GM19452 (cell line): ENCODE data around the gene EPHA3.

ENCODE experiments used
- ATAC-seq: cut with Tn5 transposase; IDR thresholded peaks from one replicate; pipeline ENCODE4 v1.9.1; 2021; ENCODE audit not compliant: unreplicated experiment

EPHA3 gene

DNA sequence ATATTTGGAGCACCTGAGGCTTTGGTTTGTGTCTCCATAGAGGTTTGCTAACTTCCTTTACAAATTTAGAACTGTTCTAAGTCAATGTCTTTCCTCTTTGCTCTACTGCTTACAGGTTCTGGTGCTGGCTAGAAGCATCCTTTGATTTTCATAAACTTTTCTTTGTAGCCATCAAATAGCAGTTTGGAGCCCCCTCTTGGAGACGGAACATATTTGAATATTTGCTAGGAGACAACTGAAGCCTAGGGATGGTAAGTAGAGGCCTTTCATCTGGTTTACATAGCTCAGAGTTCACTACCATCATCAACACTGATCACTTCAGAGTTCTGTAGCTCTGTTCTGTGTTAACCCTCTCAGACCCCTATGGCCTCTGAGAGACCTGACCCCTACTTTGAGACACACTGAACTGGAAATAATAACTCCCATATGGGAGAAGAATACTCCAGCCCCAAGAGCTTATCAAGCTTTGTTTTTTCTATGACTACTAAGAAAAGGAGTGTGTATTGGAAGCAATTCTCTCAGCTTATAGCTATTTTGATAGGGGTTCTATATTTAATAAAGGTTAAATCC, 420.4 kb downstream of the EPHA3 start:
- ATAC-seq = no peak
